ENCODE data around the gene KIF1A.

KIF1A gene

GRCh38 chr2:240823449-240824336 lies 3.7 kb upstream of the KIF1A start:
- ChIA-PET POLR2A (ENCODE audit: low non-redundant PET) (no interaction called here), CTCF (interaction anchor here (0.6 kb wide), 2 partner anchors 211 to 780 kb away, joined by 3 to 4 read pairs; no protein-coding TSS in a partner anchor)
- H3K27ac ChIP-seq: no peak overlapping the region

GRCh38 chr2:240822280-240822847 lies 2.3 kb upstream of the KIF1A start:
- CTCF ChIA-PET: no interaction called here

More at GRCh38 chr2:240823449-240824336, 3.7 kb upstream of the KIF1A start:
- no peak for TF ChIP-seq CTCF (conservative IDR thresholded peaks at IDR 0.05; ENCODE audit: low read depth)
- no peak for DNase-seq (ENCODE audit: low spot score)

GRCh38 chr2:240821429-240821778 lies 1.4 kb upstream of the KIF1A start:
- POLR2A ChIA-PET (ENCODE audit: low non-redundant PET): no interaction called here
- no peak for DNase-seq (ENCODE audit: low spot score)
- CTCF ChIA-PET: interaction anchor here (0.6 to 1.1 kb wide), 2 partner anchors 10 to 19 kb away, joined by 4 to 5 read pairs; no protein-coding TSS in a partner anchor
- no peak overlapping the region for H3K27ac ChIP-seq
- no peak for TF ChIP-seq CTCF (conservative IDR thresholded peaks at IDR 0.05; ENCODE audit: low read depth)

More at GRCh38 chr2:240822280-240822847, 2.3 kb upstream of the KIF1A start:
- no peak overlapping the region for H3K27ac ChIP-seq
- no peak for DNase-seq (ENCODE audit: low spot score)
- POLR2A ChIA-PET (ENCODE audit: low non-redundant PET): no interaction called here
- no peak for TF ChIP-seq CTCF (conservative IDR thresholded peaks at IDR 0.05; ENCODE audit: low read depth)

DNA sequence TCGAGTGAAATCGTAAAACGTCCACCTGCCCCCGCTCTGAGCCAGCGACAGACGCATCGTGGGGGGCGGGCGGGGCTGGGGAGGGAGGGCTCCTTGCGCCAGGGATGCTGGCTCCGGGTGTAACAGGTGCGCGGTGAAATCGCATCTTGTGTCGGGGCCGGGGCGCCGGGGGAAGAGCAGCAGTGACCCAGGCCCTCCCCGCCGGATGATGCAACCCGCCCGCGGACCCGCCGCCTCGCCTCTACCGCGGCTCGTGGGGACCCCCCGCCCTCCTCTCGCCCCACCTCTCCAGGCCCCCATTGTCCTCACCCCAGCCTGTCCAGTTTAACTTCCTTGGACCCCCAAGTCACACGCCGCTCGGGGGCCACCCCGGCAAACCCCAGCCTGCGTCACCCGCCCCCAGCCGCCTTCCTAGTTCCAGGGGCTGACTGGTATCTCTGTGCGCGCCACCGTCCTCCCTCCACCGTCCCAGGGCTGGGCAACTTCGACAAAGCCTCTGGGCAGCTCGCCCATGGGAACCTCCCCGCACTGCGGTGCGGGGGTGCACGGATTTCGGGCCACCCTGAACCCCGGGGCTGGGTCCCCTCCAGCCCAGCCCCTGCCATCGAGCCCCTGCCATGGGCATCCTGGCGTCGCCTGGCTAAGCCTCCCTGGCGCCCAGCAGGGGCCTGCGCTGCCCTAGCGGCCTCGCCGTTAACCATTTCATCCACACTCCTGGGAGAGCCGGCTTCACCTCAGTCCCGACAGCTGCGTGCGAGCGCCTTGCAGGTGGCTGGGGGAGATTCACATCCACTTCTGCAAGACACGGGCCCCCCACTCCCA lies 799 bp upstream of the KIF1A start:
- ChIA-PET POLR2A (ENCODE audit: low non-redundant PET) (no interaction called here), CTCF (interaction anchor here (0.6 to 1.1 kb wide), 2 partner anchors 10 to 19 kb away, joined by 4 to 5 read pairs; no protein-coding TSS in a partner anchor)
- no peak overlapping the region for H3K27ac ChIP-seq

GRCh38 chr2:240819126-240819857 lies 727 bp downstream of the KIF1A start:
- TF ChIP-seq CTCF (conservative IDR thresholded peaks at IDR 0.05; ENCODE audit: low read depth): no peak
- DNase-seq (ENCODE audit: low spot score): no peak
- no peak overlapping the region for H3K27ac ChIP-seq
- CTCF ChIA-PET: no interaction called here
- POLR2A ChIA-PET (ENCODE audit: low non-redundant PET): no interaction called here

More for the DNA sequence above, 799 bp upstream of the KIF1A start:
- no peak for TF ChIP-seq CTCF (conservative IDR thresholded peaks at IDR 0.05; ENCODE audit: low read depth)
- DNase-seq (ENCODE audit: low spot score): no peak
